Stimulated activated CD8-positive, alpha-beta memory T cell treated with anti-CD3 and anti-CD28 coated beads, Interleukin-4, amount 100 ng/mL, for 4 hours (primary cell): Measurements from ENCODE around the gene CD59.
"Not testable (repeated sequence)": the region's sequence is repeated elsewhere in the genome, so short reads cannot be mapped to it uniquely, and the experiment has no call there.

Experiments used
- DNase-seq, 2 donors: peaks; one replicate each; pipeline ENCODE4 v3.0.0-alpha.2; 2020; ENCODE audit warnings: low read depth in 2 of 2, low spot score in 1 of 2

Gene CD59

GRCh38 chr11:33695051-33695566 lies 41.1 kb downstream of the CD59 start:
- DNase-seq = no peak

- DNase-seq = no peak
These were observed 41.7 kb downstream of the CD59 start for GRCh38 chr11:33694346-33695050.

DNA sequence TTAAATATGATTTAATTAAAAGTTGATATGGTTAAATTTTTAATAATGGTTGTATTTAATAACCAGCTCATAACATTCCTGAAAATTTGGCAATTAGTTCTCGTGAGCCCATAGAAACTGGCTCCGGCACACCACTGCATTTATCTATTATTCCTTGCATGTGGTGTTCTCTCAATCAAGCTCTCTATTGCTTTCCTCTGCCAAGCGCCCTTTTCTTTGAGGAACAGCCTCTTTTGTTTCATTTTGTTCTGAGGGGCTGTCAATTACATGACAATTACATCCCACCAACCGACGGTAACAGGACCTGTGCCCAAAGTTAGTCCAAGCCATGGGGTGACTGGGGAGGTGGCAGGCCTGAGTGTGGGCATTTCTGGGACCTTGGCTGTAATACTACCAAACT lies 43.7 kb downstream of the CD59 start:
- DNase-seq = no peak

GRCh38 chr11:33692013-33692504 lies 44.2 kb downstream of the CD59 start:
- no peak for DNase-seq

DNA sequence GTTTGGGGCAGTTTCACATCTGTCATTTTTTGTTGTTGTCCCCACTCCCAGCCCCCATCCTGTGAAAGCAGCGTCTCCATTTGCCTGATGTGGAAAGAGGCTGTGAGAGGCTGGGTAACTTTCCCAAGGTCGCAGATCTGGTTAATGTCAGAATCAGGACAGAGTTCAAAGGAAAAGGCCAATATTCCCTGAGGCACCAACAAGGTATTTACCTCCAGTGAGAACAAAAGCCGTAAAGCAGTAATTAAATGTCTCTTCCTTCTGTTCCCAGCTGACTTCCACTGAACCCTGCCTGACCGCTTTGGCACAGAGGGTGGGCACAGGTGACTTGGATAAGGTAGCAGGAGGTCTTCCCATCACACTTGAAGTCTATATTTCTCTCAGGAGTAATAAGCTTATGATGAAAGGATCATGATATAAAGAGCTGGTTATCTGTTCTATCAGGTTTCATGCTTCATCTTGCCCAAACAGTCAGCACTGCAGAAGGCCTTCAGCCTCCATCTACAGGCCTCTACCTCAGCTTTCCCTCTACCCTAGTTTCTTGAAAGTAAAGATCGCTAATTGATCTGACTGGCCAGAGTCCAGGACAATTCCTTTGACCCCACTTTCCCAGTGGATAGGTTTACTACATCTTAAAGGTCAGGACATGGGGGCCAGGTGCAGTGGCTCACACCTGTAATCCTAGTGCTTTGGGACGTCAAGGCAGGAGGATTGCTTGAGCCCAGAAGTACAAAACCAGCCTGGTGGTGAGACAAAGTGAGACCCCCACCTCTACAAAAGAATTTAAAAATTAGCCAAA lies 45.0 kb downstream of the CD59 start:
- DNase-seq = no peak

DNA sequence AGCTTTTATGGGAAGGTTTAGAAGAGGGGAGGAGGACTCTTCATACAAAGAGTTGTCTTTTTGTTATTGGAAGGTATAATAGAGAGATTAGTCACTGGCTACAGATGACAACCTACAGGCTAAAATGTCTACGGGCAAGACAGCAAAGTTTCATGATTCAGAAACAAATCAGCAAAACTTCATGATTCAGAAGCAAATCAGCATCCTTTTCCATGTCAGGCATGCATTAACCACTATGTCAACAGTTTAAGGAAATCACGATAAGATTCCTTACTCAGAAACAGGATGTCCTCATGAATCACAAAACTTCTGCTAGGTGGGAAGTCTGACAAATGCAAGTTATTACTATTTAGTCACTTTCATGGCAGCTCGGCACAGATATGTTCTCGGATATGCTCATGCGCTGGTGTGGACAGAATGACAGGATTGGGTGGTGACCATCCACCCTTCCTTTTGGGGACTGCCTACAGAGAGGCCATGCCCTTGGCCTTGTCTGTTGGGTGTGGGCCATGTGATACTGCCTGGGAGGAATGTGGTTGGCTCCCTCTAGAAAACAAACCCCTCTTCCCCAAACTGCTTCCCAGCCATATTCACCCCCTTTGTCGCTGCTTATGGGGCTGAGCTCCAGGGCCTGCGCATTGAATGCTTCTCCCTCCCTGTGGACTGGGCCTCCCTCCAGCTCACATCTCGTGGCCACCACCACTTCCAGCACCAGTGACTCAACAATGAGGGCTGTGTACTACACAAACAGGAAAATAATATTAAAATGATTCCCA lies 45.7 kb downstream of the CD59 start:
- no peak for DNase-seq

GRCh38 chr11:33689501-33689900 lies 46.7 kb downstream of the CD59 start:
- DNase-seq = no peak

GRCh38 chr11:33689085-33689484 lies 47.1 kb downstream of the CD59 start:
- DNase-seq = no peak

- DNase-seq = no peak
These were observed 48.3 kb downstream of the CD59 start for GRCh38 chr11:33687733-33688479.

DNA sequence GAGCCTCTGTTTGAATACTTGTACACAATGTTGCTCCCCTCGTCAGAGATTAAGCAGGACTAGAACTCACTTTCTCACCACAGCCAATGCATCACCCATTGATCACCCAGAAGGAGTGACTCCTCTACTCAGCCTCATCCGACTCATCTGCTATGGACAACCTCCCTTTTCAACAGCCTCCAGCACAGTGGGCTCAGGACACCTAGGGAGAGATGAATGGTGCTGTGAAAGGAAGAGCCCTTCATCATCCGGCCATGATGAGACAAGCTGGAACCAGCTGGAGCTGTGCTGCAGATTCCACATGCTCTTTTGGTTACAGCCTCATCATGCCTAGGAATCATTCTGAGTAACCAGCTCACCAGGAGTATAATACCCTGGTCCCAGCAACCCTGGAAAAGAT lies 51.1 kb downstream of the CD59 start:
- no peak for DNase-seq

DNA sequence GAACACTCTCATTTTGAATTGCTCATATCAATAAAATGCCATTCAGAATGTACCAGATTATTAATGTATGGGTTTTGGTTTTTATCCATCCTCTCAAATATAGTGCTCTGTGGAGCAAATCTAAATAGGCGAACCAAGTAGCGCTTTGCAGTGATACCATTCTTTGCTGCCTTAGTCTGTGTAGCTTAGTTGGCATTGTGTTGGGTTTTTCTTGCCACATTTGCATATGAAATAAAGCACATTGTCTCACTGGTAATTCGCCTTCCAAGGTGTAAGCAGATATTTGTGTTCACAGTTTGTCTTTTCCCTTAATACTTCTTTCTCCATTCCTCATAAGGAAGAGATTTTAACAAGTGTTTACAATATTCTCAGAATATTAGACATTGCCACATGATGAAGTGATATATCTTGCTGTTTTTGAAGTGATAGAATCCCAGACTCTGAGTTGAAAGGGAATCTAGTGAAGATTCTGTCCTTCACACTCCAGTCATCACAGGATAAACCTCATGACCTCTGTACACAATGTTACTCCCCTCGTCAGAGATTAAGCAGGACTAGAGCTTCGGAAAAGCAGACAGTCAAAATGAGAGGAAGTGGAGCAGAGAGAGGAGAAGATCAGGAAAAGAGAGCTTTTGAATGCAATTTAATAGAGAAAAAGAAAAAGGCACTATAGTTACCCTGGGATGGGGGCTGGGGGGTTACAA lies 52.1 kb downstream of the CD59 start:
- DNase-seq = no peak

DNA sequence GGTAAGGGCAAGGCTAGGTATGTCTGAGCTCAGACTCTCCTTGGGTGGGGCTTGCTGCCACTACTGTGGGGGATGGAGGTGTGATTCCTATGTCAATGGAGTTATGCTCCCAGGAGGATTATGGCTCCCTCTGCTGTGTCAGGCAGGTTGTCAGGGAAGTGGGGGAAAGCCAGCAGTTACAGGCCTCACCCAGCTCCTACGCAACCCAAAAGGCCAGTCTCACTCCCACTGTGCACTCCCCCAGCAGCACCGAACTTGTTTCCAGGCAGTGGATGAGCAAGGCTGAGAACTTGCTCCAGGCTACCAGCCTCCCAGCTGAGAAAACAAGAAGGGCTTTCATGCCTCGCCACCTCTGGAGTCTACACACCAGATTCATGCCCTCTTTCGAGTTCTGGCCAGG lies 53.8 kb downstream of the CD59 start:
- DNase-seq = no peak

DNA sequence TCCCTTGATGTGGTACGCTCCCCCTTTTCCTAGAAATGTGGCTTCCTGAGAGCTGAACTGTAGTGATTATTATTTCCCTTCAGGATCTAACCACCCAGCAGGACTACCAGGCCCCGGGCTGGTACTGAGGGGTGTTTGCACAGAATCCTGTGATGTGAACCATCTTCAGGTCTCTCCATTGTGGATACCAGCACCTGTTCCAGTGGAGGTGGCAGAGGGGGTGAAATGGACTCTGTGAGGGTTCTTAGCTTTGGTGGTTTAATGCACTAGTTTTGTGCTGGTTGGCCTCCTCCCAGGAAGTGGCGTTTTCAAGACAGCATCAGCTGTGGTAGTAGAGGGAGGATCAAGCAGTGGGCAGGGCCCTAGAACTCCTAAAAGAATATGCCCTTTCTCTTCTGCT lies 54.2 kb downstream of the CD59 start:
- no peak for DNase-seq

DNA sequence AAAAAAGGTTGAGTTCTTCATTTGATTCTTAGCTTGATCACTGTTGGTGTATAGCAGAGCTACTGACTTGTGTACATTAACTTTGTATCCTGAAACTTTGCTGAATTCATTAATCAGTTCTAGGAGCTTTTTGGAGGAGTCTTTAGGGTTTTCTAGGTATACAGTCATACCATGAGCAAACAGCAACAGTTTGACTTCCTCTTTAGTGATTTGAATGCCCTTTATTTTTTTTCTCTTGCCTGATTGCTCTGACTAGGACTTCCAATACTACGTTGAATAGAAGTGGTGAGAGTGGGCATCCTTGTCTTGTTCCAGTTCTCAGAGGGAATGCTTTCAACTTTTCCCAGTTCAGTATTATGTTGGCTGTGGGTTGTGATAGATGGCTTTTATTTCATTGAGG lies 57.6 kb downstream of the CD59 start:
- not testable (repeated sequence) for DNase-seq

DNA sequence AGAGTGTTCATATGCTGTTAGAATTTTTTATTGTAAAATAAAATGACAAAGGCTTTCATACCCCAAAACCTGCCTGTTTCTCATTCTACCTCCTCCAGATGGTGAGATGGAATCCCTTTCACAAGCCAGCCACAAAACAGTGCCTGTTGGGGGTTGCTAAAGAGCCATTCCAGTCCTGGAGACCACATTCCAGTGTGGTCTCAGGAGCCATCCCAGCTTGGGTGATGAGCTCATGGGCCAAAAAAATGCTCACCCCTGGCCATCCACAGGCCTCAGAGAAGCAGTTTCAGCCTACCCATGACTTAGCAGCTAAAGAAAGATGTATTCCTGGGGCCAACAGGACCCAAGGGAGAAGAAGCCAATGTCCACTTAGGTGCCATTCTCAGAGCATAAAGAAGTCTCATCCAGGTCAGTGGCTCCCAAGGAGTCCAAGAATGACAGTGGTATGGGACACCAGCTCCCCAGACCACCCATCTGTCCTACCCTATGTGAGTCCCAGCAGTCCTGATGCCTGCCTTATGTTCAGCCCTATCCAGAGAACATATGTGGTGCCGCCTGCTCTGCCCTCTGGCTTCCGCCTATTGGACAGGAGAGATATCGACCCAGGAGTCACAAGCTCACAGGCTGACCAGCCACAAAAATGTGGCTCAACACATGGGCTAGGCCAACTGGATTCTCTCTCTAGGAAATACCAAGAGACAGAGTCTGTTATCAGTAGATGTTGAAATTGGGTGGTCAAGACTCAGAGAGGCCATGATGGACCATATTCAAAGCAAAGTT lies 62.0 kb downstream of the CD59 start:
- no peak for DNase-seq

GRCh38 chr11:33672273-33672672 lies 64.0 kb downstream of the CD59 start:
- DNase-seq = no peak

GRCh38 chr11:33670250-33671011 lies 65.8 kb downstream of the CD59 start:
- no peak for DNase-seq

DNA sequence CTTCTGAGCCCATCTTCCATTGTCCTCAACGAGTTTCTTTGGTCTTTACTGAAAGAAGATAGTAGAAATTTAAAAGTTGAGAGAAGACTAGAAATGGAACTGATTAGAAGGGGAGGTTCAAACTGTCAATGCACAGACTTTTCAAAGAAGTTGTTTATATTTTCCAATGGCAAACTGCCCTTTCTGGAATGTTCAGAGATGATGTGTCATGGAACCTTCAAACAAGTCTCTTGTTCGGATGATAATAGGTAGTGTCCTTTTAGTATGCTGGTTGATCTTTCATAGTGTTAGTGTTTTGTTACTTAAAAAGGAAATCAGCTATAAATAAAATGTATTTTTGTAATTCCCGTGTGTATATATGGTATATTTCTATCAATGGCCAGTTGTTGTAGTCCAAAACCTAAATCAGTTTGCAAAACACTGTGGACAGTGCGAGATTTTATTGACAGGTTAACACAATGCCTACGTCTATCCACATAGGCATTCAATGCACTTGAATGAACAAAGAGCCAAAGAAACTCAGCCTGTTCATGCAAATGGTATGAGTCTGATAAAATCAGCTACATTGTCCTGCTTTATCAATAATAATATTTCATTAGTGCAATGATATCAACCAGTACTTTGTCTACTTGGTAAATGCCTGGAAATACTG lies 66.5 kb downstream of the CD59 start:
- no peak for DNase-seq
